HepG2 (cell line): ENCODE measurements around the gene MAB21L4.

Source experiments
- FOXC1 ChIP-seq: sonication (generic); formaldehyde crosslinking; IDR thresholded peaks from 2 replicates; pipeline ENCODE4 v1.8.0; 2022; ENCODE audit warnings: mild to moderate bottlenecking, missing genetic modification reagents, borderline replicate concordance
- POLR2A ChIP-seq, 2 experiments: IDR thresholded peaks; 2 replicates each; pipeline ENCODE4 v1.6.1; 2011; ENCODE audit warnings: low read depth in 2 of 2, low read length in 2 of 2, mild to moderate bottlenecking in 1 of 2, moderate library complexity in 1 of 2; ENCODE audit not compliant: insufficient read depth in 1 of 2
- TIGD3 ChIP-seq: sonication (generic); formaldehyde crosslinking; IDR thresholded peaks from 2 replicates; pipeline ENCODE4 v1.5.1; 2020; ENCODE audit warnings: mild to moderate bottlenecking, missing genetic modification reagents, borderline replicate concordance
- TF ChIP-seq, protein P1 (sequence below): sonication (generic); formaldehyde crosslinking; IDR thresholded peaks from 2 replicates; pipeline ENCODE4 v1.5.0; 2020; ENCODE audit warnings: mild to moderate bottlenecking, missing genetic modification reagents, moderate library complexity

DNA sequence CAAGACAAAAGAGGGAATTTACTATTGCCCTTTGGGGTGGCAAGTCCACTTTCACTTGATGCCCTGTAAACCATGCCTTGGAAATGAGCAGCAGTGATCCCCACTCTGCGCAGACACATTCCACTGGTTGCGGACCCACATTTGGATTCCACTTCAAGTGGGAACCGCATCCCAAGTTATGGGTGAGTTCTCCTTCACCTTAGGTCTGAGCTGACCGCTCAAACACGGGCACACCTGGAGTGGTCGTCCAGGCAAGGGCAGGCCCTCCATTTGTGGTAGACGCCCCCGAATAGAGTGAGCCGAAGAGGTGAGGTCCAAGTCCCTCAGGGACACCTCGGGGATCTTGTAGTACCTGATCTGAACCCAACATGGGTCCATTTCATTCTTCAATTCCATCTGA, 37.1 kb downstream of the MAB21L4 start:
- TF ChIP-seq TIGD3 (no peak), POLR2A (IDR thresholded peaks at IDR 0.05; ENCODE audit: insufficient read depth in 1 of 2, low read depth in 2 of 2, low read length in 2 of 2) (no peak), FOXC1 (CRISPR knock-in tag) (no peak)
- TF ChIP-seq, protein P1, sequence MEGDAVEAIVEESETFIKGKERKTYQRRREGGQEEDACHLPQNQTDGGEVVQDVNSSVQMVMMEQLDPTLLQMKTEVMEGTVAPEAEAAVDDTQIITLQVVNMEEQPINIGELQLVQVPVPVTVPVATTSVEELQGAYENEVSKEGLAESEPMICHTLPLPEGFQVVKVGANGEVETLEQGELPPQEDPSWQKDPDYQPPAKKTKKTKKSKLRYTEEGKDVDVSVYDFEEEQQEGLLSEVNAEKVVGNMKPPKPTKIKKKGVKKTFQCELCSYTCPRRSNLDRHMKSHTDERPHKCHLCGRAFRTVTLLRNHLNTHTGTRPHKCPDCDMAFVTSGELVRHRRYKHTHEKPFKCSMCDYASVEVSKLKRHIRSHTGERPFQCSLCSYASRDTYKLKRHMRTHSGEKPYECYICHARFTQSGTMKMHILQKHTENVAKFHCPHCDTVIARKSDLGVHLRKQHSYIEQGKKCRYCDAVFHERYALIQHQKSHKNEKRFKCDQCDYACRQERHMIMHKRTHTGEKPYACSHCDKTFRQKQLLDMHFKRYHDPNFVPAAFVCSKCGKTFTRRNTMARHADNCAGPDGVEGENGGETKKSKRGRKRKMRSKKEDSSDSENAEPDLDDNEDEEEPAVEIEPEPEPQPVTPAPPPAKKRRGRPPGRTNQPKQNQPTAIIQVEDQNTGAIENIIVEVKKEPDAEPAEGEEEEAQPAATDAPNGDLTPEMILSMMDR (CRISPR knock-in tag): no peak
